ENCODE measurements around the gene DYRK3. TPM values are rescaled to one million over a fixed set of nuclear protein-coding genes. Genes with fewer than 3 reads are reported as not detected.
A peak's percentile ranks its signal among the peaks of the same experiment; 100 is the strongest.

Gene DYRK3
- total RNA-seq, 4 donors from 2014 or later = 5.4 to 12.7 (median 5.7) TPM

DNA sequence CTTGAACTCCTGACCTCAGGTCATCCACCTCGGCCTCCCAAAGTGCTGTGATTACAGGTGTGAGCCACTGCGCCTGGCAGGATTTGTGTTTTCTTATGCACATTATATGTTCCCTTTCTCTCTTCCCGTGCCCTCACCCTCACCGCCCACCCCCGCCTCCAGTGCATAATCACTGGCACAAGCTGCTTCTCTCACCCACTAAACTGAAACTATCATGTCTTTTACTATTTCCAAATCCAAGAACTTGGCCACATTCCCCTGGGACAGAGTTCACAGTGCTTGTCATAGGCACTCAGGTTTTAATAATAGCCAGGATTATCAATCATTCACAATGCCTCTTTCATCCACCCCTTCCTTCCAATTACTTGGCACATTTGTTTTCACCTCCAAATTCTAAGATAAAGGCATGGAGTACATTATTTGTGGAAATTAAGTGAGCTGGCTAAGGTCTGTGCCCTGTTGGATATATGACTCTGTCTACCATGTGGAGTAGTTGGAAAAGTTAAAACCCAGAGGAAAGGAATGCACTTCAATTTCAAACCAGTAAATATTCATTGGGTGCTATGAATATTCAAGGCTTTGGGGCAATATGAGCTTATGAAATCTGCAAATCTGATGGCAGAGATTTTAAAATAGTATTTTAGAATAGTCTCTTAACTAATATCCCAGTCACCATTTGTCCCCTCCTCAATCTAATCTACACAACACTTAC is 31.8 kb downstream of the DYRK3 start:
- no peak overlapping the region for H3K27ac ChIP-seq
- peaks cover 0 to 11% of the 10 kb centered on the region in 2 donors for H3K27me3 ChIP-seq
- DNase-seq (ENCODE audit: low spot score in 2 of 2) = no peak
- peaks cover 0 to 17% (median 8%) of the 10 kb centered on the region in 4 donors for H3K4me1 ChIP-seq
- H3K9me3 ChIP-seq = no peaks in the 10 kb centered on the region
- no peak overlapping the region for H3K4me3 ChIP-seq
- H3K36me3 ChIP-seq = no peaks in the 10 kb centered on the region
- WGBS, 2 donors = 79 to 80% methylated on average over 5 of the region's 5 CpGs
- TF ChIP-seq, protein P1, sequence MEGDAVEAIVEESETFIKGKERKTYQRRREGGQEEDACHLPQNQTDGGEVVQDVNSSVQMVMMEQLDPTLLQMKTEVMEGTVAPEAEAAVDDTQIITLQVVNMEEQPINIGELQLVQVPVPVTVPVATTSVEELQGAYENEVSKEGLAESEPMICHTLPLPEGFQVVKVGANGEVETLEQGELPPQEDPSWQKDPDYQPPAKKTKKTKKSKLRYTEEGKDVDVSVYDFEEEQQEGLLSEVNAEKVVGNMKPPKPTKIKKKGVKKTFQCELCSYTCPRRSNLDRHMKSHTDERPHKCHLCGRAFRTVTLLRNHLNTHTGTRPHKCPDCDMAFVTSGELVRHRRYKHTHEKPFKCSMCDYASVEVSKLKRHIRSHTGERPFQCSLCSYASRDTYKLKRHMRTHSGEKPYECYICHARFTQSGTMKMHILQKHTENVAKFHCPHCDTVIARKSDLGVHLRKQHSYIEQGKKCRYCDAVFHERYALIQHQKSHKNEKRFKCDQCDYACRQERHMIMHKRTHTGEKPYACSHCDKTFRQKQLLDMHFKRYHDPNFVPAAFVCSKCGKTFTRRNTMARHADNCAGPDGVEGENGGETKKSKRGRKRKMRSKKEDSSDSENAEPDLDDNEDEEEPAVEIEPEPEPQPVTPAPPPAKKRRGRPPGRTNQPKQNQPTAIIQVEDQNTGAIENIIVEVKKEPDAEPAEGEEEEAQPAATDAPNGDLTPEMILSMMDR (IDR thresholded peaks at IDR 0.05) = no peak
- TF ChIP-seq EP300 (IDR thresholded peaks at IDR 0.05) (no peak), POLR2A (IDR thresholded peaks at IDR 0.05) (no peak)

DNA sequence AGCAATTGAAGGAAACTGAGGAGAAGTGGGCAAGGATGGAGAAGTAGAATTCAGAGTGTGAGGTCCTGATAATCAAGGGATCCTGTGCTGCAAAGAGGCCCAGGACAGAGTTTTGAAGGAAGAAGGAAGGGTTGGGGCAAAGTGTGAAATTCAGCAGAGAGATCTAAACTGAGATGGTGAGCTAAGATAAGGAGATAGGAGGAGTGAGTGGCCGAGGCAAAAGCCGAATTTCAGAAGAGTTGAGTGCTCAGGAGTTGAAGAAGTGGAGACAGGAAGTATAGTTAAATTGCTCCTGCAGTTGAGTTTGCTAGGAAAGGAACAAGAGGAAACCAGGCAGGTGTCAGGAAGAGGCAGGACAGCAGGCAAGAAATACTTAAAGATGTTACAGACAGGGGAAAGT is 33.0 kb downstream of the DYRK3 start:
- no peak overlapping the region for H3K4me3 ChIP-seq
- no peak for DNase-seq (ENCODE audit: low spot score in 2 of 2)
- 61 to 66% methylated on average over 2 of the region's 2 CpGs for WGBS, 2 donors
- H3K27me3 ChIP-seq = peaks cover 0 to 7% of the 10 kb centered on the region in 2 donors
- no peaks in the 10 kb centered on the region for H3K36me3 ChIP-seq
- H3K4me1 ChIP-seq = peaks cover 0 to 27% (median 12%) of the 10 kb centered on the region in 4 donors
- H3K9me3 ChIP-seq = no peaks in the 10 kb centered on the region
- no peak for TF ChIP-seq POLR2A (IDR thresholded peaks at IDR 0.05)
- no peak for TF ChIP-seq EP300 (IDR thresholded peaks at IDR 0.05)
- TF ChIP-seq, protein P1 (IDR thresholded peaks at IDR 0.05) = no peak
- no peak overlapping the region for H3K27ac ChIP-seq

DNA sequence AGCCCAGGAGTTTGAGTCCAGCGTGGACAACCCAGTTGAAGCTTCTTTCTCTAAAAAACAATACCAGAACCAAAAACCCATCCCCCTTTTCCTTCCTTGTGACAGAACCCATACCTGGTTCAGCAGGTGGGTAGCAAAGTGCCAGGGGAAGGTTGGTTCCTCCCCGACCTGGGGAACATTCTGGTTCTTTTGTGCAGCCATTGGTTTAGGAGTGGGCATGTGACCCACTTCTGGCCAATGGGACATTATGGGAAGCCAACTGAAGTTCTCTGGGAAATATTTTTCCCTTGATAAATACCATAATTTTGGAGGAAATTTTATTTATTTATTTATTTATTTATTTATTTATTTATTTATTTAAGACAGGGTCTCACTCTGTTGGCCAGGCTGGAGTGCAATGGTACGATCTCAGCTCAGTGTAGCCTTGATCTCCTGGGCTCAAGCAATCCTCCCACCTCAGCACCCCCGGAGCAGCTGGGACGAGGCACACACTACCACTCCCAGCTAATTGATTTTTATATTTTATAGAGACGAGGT is 33.6 kb downstream of the DYRK3 start:
- peaks cover 0 to 1% of the 10 kb centered on the region in 2 donors for H3K27me3 ChIP-seq
- H3K36me3 ChIP-seq = no peaks in the 10 kb centered on the region
- TF ChIP-seq EP300 (IDR thresholded peaks at IDR 0.05) (no peak), POLR2A (IDR thresholded peaks at IDR 0.05) (no peak)
- TF ChIP-seq, protein P1 (IDR thresholded peaks at IDR 0.05) = no peak
- no peak overlapping the region for H3K4me3 ChIP-seq
- 90 to 92% methylated on average over 5 to 6 of the region's 6 CpGs for WGBS, 2 donors
- H3K4me1 ChIP-seq = peaks cover 0 to 27% (median 9%) of the 10 kb centered on the region in 4 donors
- no peaks in the 10 kb centered on the region for H3K9me3 ChIP-seq
- no peak overlapping the region for H3K27ac ChIP-seq
- DNase-seq (ENCODE audit: low spot score in 2 of 2) = no peak

DNA sequence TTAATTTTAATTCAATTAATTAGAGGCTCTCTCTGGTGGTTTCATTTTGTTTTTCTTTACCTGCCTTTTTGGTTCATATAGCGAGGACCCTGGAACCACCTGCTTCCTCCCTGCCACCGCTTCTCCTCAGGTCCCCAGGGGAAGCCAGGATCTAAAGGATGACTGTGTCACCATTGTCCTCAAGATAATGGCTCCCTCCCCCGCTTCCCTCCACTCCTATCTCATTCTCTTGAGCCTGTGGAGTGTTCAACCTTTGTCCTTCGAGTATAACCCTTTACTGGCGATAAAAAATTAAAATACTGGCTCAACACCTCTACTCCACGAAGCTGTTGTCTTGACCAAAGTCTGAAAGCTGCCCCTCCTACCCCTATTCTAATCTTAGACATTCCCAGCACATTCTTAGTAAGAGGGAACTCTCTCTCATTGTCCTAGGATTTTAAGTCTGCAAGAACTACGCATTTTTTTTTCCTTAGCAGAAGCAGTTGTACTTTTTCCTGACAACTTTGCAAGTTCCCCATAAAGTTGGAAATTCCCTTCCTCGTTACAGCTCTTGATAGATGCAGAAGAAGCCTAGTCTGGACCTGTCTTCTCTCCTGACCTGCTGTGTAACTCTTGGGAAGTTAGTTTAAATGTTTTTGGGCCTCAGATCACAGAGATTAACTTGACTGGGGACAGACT is 36.8 kb downstream of the DYRK3 start:
- WGBS, 2 donors = 57 to 58% methylated on average over 8 of the region's 8 CpGs
- Histone ChIP-seq H3K4me1 (peaks cover 0 to 27% (median 5%) of the 10 kb centered on the region in 4 donors), H3K9me3 (no peaks in the 10 kb centered on the region), H3K36me3 (no peaks in the 10 kb centered on the region), H3K4me3 (no peak overlapping the region), H3K27me3 (no peaks in the 10 kb centered on the region), H3K27ac (peak overlapping the region in 2 of 4 donors; percentile 4 to 23)
- DNase-seq (ENCODE audit: low spot score in 2 of 2) = no peak
- no peak for TF ChIP-seq POLR2A (IDR thresholded peaks at IDR 0.05)
- TF ChIP-seq, protein P1 (IDR thresholded peaks at IDR 0.05) = no peak

Data from tibial nerve (tissue), 4 donors.